ENCODE results near the gene TBC1D5.

The TBC1D5 gene

GRCh38 chr3:17535274-17535673, 207.2 kb downstream of the TBC1D5 start:
- no peak for TF ChIP-seq FOXP2 (optimal IDR thresholded peaks at IDR 0.05; ENCODE audit: borderline replicate concordance, extremely low read depth, extremely low read length, insufficient read depth)
- TF ChIP-seq SIN3A (IDR thresholded peaks at IDR 0.05; ENCODE audit: borderline replicate concordance, insufficient read depth, low read length) = no peak
- TF ChIP-seq, protein P1, sequence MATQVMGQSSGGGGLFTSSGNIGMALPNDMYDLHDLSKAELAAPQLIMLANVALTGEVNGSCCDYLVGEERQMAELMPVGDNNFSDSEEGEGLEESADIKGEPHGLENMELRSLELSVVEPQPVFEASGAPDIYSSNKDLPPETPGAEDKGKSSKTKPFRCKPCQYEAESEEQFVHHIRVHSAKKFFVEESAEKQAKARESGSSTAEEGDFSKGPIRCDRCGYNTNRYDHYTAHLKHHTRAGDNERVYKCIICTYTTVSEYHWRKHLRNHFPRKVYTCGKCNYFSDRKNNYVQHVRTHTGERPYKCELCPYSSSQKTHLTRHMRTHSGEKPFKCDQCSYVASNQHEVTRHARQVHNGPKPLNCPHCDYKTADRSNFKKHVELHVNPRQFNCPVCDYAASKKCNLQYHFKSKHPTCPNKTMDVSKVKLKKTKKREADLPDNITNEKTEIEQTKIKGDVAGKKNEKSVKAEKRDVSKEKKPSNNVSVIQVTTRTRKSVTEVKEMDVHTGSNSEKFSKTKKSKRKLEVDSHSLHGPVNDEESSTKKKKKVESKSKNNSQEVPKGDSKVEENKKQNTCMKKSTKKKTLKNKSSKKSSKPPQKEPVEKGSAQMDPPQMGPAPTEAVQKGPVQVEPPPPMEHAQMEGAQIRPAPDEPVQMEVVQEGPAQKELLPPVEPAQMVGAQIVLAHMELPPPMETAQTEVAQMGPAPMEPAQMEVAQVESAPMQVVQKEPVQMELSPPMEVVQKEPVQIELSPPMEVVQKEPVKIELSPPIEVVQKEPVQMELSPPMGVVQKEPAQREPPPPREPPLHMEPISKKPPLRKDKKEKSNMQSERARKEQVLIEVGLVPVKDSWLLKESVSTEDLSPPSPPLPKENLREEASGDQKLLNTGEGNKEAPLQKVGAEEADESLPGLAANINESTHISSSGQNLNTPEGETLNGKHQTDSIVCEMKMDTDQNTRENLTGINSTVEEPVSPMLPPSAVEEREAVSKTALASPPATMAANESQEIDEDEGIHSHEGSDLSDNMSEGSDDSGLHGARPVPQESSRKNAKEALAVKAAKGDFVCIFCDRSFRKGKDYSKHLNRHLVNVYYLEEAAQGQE (IDR thresholded peaks at IDR 0.05; ENCODE audit: insufficient read depth in 1 of 2, low read depth in 2 of 2, low read length in 2 of 2) = no peak
- no peak for TF ChIP-seq TAF1 (IDR thresholded peaks at IDR 0.05; ENCODE audit: borderline replicate concordance, insufficient read depth, low read length)
- TF ChIP-seq POLR2AphosphoS5 (IDR thresholded peaks at IDR 0.05; ENCODE audit: low read depth, low read length) = no peak

DNA sequence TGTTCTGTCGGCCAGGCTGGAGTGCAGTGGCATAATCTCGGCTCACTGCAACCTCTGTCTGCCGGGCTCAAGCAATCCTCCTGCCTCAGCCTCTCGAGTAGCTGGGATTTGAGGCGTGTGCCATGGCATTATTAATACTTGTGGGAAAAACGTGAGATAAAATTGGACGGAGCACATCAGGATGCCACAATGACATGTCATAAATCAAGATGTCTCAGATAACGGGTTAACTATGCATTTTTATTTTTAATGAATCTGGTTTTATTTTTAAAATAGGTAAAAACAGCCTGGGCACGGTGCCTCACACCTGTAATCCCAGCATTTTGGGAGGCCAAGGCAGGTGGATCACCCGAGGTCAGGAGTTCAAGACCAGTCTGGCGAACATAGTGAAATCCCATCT, 212.8 kb downstream of the TBC1D5 start:
- TF ChIP-seq, protein P1 (IDR thresholded peaks at IDR 0.05; ENCODE audit: insufficient read depth in 1 of 2, low read depth in 2 of 2, low read length in 2 of 2) = no peak
- TF ChIP-seq FOXP2 (optimal IDR thresholded peaks at IDR 0.05; ENCODE audit: borderline replicate concordance, extremely low read depth, extremely low read length, insufficient read depth) (no peak), TAF1 (IDR thresholded peaks at IDR 0.05; ENCODE audit: borderline replicate concordance, insufficient read depth, low read length) (no peak), SIN3A (IDR thresholded peaks at IDR 0.05; ENCODE audit: borderline replicate concordance, insufficient read depth, low read length) (no peak), POLR2AphosphoS5 (IDR thresholded peaks at IDR 0.05; ENCODE audit: low read depth, low read length) (no peak)

DNA sequence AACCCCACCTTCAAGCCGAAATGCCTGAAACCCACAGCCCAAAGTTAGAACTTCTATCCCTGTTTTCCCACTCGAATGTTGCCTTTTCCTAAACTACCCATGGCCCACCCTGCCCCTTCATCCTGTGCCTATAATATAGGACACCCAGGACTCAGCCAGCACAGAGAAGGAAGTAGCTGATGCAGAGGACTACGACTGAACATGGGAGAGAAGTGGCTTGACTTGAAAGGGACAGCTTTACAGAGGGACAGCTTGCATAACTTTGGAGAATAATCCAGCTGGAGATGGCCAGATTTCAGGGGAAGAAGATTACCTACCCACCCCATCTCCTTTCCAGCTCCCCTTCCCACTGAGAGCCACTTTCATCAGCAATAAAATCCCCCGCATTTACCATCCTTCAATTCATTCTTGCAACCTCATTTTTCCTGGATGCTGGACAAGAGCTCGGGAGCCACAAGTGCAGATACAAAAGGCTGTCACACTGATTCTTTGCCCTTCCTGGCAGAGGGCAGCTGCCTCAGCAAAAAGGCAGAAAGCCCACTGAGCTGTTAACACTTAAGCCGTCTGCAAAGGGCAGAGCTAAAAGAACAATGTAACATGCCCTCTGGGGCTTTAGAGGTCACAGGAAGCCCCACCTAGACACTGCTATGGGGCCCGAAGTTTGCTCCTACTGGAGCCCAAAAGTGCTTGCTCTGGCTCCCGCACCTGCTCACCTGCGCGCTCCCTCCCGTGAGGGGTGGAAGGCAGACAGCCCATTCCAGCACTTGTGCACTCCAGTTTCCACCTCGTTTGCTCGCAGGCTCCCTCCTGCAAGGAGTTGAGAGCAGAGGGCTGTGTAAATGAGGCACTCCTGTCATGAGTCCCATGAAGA, 224.0 kb downstream of the TBC1D5 start:
- TF ChIP-seq FOXP2 (optimal IDR thresholded peaks at IDR 0.05; ENCODE audit: borderline replicate concordance, extremely low read depth, extremely low read length, insufficient read depth) = no peak
- TF ChIP-seq SIN3A (IDR thresholded peaks at IDR 0.05; ENCODE audit: borderline replicate concordance, insufficient read depth, low read length) = no peak
- TF ChIP-seq POLR2AphosphoS5 (IDR thresholded peaks at IDR 0.05; ENCODE audit: low read depth, low read length) = no peak
- no peak for TF ChIP-seq TAF1 (IDR thresholded peaks at IDR 0.05; ENCODE audit: borderline replicate concordance, insufficient read depth, low read length)
- TF ChIP-seq, protein P1 (IDR thresholded peaks at IDR 0.05; ENCODE audit: insufficient read depth in 1 of 2, low read depth in 2 of 2, low read length in 2 of 2) = no peak

DNA sequence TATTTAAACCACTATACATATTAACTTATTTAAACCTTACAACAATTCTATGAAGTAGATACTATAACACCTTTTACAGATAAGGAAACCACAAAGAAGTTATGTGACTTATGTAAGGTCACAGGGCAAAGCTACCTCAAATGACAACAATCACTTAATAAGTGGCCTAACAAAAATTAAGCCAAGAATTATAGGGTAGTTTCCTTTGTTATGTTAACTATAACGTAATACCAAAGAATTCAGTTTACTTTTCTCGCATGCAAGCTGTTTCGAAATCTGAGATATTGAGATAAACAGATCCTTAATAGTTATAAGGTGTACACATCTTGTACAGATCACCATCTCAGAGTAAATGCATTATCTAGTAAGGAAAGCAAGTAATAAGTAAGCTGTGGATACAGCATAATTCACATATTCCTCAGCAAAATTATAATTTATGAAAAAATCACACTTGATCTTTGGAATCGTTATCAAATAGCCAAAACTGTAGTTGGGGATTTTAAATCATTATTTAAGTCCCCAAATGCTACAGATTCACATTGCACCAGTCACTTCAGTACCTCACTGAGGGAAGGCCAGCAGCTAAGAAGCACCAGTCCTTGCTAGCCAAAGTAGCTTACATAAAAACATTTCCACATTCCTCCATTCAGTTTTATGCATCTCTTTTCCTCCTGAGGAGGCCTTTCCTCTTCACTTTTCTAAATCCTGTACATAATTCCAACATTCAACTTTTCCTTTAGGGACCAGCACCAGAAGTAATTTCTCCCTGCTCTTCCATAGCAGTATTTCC, 226.8 kb downstream of the TBC1D5 start:
- TF ChIP-seq SIN3A (IDR thresholded peaks at IDR 0.05; ENCODE audit: borderline replicate concordance, insufficient read depth, low read length) (no peak), TAF1 (IDR thresholded peaks at IDR 0.05; ENCODE audit: borderline replicate concordance, insufficient read depth, low read length) (no peak), FOXP2 (optimal IDR thresholded peaks at IDR 0.05; ENCODE audit: borderline replicate concordance, extremely low read depth, extremely low read length, insufficient read depth) (no peak), POLR2AphosphoS5 (IDR thresholded peaks at IDR 0.05; ENCODE audit: low read depth, low read length) (no peak)
- TF ChIP-seq, protein P1 (IDR thresholded peaks at IDR 0.05; ENCODE audit: insufficient read depth in 1 of 2, low read depth in 2 of 2, low read length in 2 of 2) = no peak

All from PFSK-1 (cell line).